ENCODE data around the gene RABGAP1L.

GRCh38 chr1:174160603-174161002 lies 1.3 kb downstream of the RABGAP1L start:
- no peak for TF ChIP-seq CTCF (tag by site-specific recombination; IDR thresholded peaks at IDR 0.05)
- no peak for TF ChIP-seq ZNF366 (tag by site-specific recombination; conservative IDR thresholded peaks at IDR 0.05)
- TF ChIP-seq ZBTB8A (tag by site-specific recombination; IDR thresholded peaks at IDR 0.05): no peak
- no peak for TF ChIP-seq HOXA7 (CRISPR knock-in tag; IDR thresholded peaks at IDR 0.05; ENCODE audit: borderline replicate concordance)
- no peak for TF ChIP-seq ZNF510 (tag by site-specific recombination; IDR thresholded peaks at IDR 0.05; ENCODE audit: insufficient replicate concordance)
- no peak for TF ChIP-seq ZNF350 (tag by site-specific recombination; IDR thresholded peaks at IDR 0.05)
- TF ChIP-seq ZEB2 (tag by site-specific recombination; IDR thresholded peaks at IDR 0.05): no peak
- no peak for TF ChIP-seq ZNF585B (tag by site-specific recombination; IDR thresholded peaks at IDR 0.05)
- TF ChIP-seq ZNF274 (IDR thresholded peaks at IDR 0.05; ENCODE audit: low read length): no peak
- no peak for TF ChIP-seq ZNF274 (tag by site-specific recombination; IDR thresholded peaks at IDR 0.05; ENCODE audit: borderline replicate concordance)
- no peak for TF ChIP-seq REST (tag by site-specific recombination; IDR thresholded peaks at IDR 0.05)
- TF ChIP-seq ZBTB26 (tag by site-specific recombination; optimal IDR thresholded peaks at IDR 0.05): no peak
- no peak for TF ChIP-seq GLI4 (tag by site-specific recombination; IDR thresholded peaks at IDR 0.05)
- no peak for TF ChIP-seq ZBTB44 (tag by site-specific recombination; IDR thresholded peaks at IDR 0.05)

All from HEK293 (cell line).